Measurements from ENCODE around the gene BTF3.
"Not testable (repeated sequence)": the region's sequence is repeated elsewhere in the genome, so short reads cannot be mapped to it uniquely, and the experiment has no call there.

BTF3 gene

DNA sequence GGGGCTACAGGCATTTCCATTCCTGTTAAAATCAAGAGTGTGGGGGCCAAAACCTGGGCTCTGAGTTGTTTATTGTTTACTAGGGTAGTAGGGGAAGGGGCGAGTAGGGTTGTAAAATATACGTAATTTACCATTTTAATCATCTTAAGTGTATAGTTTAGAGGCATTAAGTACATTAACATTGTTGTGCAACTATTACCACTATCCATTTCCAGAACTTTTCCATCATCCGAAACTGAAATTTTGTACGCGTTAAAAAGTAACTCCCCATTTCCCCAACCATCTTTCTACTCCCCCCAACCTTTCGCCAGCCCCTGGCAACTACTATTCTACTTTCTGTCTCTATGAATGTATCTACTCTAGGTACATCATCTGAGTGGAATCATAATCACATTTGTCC, 46.0 kb upstream of the BTF3 start:
- Histone ChIP-seq H3K27me3 (replicated peaks in 2 of 5; ENCODE audit: control insufficient read depth in 4 of 5, insufficient read depth in 5 of 5, low read length in 4 of 5) (peaks cover 40 to 81% (median 48%) of the 10 kb centered on the region in 5 experiments), H3K27ac (ENCODE audit: insufficient read depth in 1 of 2, low read depth in 1 of 2, low read length in 2 of 2, poor library complexity in 1 of 2, severe bottlenecking in 2 of 2) (no peak overlapping the region), H3K4me3 (ENCODE audit: control insufficient read depth in 1 of 7, extremely low read depth in 1 of 7, insufficient read depth in 4 of 7, low read depth in 2 of 7, low read length in 6 of 7) (no peak overlapping the region), H3K4me1 (ENCODE audit: control extremely low read depth in 1 of 4, control insufficient read depth in 4 of 4, insufficient read depth in 4 of 4, low read length in 3 of 4) (peaks cover 2 to 23% (median 20%) of the 10 kb centered on the region in 4 experiments), H3K9me3 (ENCODE audit: control extremely low read depth in 1 of 5, control insufficient read depth in 4 of 5, insufficient read depth in 2 of 5, low read depth in 1 of 5, low read length in 4 of 5) (peaks cover 0 to 4% (median 0%) of the 10 kb centered on the region in 5 experiments), H3K36me3 (ENCODE audit: control insufficient read depth in 4 of 4, insufficient read depth in 4 of 4, low read length in 3 of 4) (no peaks in the 10 kb centered on the region)
- 77% methylated on average over 4 of the region's 6 CpGs for WGBS (ENCODE audit: insufficient coverage)
- ChIA-PET CTCF (no interaction called here), POLR2A (no interaction called here)
- DNase-seq, result no peak

DNA sequence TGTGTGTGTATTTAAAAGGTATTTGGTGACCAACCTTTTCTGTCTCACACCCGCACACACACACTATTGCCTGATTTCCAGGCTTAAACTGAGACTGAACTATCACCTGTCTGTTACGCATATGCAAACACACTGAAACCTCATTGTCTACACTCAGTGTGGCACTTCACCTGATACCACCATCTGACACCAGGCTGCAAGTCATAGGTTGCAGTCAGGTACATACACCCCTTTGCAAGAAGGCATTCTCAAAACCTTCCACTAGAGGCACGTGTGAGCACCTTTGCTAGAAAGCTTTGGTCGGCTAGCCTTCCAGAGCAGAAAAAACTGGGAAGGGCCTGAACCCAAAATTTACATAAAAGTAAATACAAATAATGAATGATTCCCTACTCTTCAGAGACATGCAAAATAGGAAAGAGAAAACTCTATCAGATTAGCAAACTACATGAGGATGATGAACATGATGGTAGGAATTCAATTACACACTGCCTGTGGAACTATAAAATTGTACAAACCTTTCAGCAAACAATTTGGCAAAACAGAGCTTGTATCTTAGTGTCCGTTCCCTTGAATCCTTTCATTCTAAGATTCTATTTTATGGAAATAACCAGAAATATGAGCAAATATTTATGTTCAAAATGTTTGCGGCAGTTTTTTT, 43.7 kb upstream of the BTF3 start:
- 22% methylated on average over 2 of the region's 6 CpGs for WGBS (ENCODE audit: insufficient coverage)
- ChIA-PET CTCF (interaction anchor here (0.6 to 2.2 kb wide), 5 partner anchors 13 to 181 kb away, joined by 3 to 7 read pairs (median 4); no protein-coding TSS in a partner anchor), POLR2A (no interaction called here)
- Histone ChIP-seq H3K27ac (ENCODE audit: insufficient read depth in 1 of 2, low read depth in 1 of 2, low read length in 2 of 2, poor library complexity in 1 of 2, severe bottlenecking in 2 of 2) (no peak overlapping the region), H3K4me3 (ENCODE audit: control insufficient read depth in 1 of 7, extremely low read depth in 1 of 7, insufficient read depth in 4 of 7, low read depth in 2 of 7, low read length in 6 of 7) (no peak overlapping the region), H3K4me1 (ENCODE audit: control extremely low read depth in 1 of 4, control insufficient read depth in 4 of 4, insufficient read depth in 4 of 4, low read length in 3 of 4) (peaks cover 0 to 8% (median 6%) of the 10 kb centered on the region in 4 experiments), H3K27me3 (replicated peaks in 2 of 5; ENCODE audit: control insufficient read depth in 4 of 5, insufficient read depth in 5 of 5, low read length in 4 of 5) (peaks cover 35 to 73% (median 48%) of the 10 kb centered on the region in 5 experiments), H3K36me3 (ENCODE audit: control insufficient read depth in 4 of 4, insufficient read depth in 4 of 4, low read length in 3 of 4) (no peaks in the 10 kb centered on the region), H3K9me3 (ENCODE audit: control extremely low read depth in 1 of 5, control insufficient read depth in 4 of 5, insufficient read depth in 2 of 5, low read depth in 1 of 5, low read length in 4 of 5) (peaks cover 0 to 4% (median 2%) of the 10 kb centered on the region in 5 experiments)
- DNase-seq, result peak; percentile 63 to 67 (median 66)

DNA sequence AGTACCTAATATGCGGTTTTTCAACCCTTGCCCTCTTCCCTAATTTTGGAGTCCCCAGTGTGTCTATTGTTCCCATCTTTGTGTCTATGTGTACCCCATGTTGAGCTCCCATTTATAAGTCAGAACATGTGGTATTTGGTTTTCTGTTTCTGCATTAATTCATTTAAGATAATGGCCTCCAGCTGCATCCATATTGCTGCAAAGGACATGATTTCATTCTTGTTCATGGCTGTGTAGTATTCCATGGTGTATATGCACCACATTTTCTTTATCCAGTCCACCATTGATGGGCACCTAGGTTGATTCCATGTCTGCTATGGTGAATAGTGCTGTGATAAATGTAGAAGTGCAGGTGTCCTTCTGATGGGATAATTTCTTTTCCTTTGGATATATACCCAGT, 41.8 kb upstream of the BTF3 start:
- H3K4me3 ChIP-seq (ENCODE audit: control insufficient read depth in 1 of 7, extremely low read depth in 1 of 7, insufficient read depth in 4 of 7, low read depth in 2 of 7, low read length in 6 of 7); DNase-seq; H3K27ac ChIP-seq (ENCODE audit: insufficient read depth in 1 of 2, low read depth in 1 of 2, low read length in 2 of 2, poor library complexity in 1 of 2, severe bottlenecking in 2 of 2); POLR2A ChIA-PET; H3K4me1 ChIP-seq (ENCODE audit: control extremely low read depth in 1 of 4, control insufficient read depth in 4 of 4, insufficient read depth in 4 of 4, low read length in 3 of 4); H3K36me3 ChIP-seq (ENCODE audit: control insufficient read depth in 4 of 4, insufficient read depth in 4 of 4, low read length in 3 of 4); H3K9me3 ChIP-seq (ENCODE audit: control extremely low read depth in 1 of 5, control insufficient read depth in 4 of 5, insufficient read depth in 2 of 5, low read depth in 1 of 5, low read length in 4 of 5): not testable (repeated sequence)
- H3K27me3 ChIP-seq (replicated peaks in 2 of 5; ENCODE audit: control insufficient read depth in 4 of 5, insufficient read depth in 5 of 5, low read length in 4 of 5), result peaks cover 25 to 63% (median 36%) of the 10 kb centered on the region in 5 experiments
- 100% methylated on average over 1 of the region's 1 CpG for WGBS (ENCODE audit: insufficient coverage)
- CTCF ChIA-PET, result interaction anchor here (1.3 kb wide), 1 partner anchor 14 kb away, joined by 3 read pairs; no protein-coding TSS in a partner anchor

DNA sequence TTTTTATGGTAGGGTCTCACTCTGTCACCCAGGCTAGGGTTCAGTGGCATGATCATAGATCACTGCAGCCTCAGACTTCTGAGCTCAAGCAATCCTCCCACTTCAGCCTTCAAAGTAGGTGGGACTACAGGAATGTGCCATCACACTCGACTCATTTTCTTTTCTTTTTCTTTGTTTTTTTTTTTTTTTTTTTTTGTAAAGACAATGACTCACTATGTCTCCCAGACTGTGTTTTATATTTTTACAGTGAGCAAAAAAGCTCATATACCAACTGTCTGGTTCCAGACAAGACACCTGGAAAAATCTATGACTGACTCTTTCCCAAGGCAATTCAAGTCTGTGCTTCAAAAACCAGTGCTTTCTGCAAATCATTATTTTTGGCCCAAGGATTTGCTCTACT, 38.9 kb upstream of the BTF3 start:
- H3K4me3 ChIP-seq (ENCODE audit: control insufficient read depth in 1 of 7, extremely low read depth in 1 of 7, insufficient read depth in 4 of 7, low read depth in 2 of 7, low read length in 6 of 7), result no peak overlapping the region
- no peaks in the 10 kb centered on the region for H3K36me3 ChIP-seq (ENCODE audit: control insufficient read depth in 4 of 4, insufficient read depth in 4 of 4, low read length in 3 of 4)
- POLR2A ChIA-PET, result no interaction called here
- peaks cover 0 to 2% (median 0%) of the 10 kb centered on the region in 5 experiments for H3K9me3 ChIP-seq (ENCODE audit: control extremely low read depth in 1 of 5, control insufficient read depth in 4 of 5, insufficient read depth in 2 of 5, low read depth in 1 of 5, low read length in 4 of 5)
- no CpG with 5 or more reads among the region's 1 CpG for WGBS (ENCODE audit: insufficient coverage)
- H3K27me3 ChIP-seq (replicated peaks in 2 of 5; ENCODE audit: control insufficient read depth in 4 of 5, insufficient read depth in 5 of 5, low read length in 4 of 5), result peaks cover 2 to 36% (median 12%) of the 10 kb centered on the region in 5 experiments
- H3K27ac ChIP-seq (ENCODE audit: insufficient read depth in 1 of 2, low read depth in 1 of 2, low read length in 2 of 2, poor library complexity in 1 of 2, severe bottlenecking in 2 of 2), result no peak overlapping the region
- H3K4me1 ChIP-seq (ENCODE audit: control extremely low read depth in 1 of 4, control insufficient read depth in 4 of 4, insufficient read depth in 4 of 4, low read length in 3 of 4), result no peaks in the 10 kb centered on the region
- CTCF ChIA-PET, result no interaction called here
- DNase-seq, result no peak

DNA sequence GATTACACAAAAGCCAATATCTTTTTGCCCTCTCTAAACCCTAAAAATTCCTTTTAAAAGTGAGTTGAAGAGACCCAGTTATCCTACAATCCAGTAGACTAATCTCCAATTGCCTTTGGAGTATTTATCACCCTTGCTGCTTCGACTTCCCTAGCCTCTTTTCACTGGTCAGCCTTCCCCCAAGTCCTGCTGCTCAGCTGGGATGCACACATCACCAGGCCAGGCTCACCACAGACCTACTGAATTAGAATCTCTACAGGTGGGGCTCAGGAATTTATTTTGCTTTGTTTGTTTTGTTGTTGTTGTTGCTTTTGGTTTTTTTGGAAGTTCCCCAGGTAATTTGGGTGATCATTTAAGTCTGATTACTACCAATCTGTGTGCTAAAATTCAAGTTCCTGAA, 38.1 kb upstream of the BTF3 start:
- no peaks in the 10 kb centered on the region for H3K4me1 ChIP-seq (ENCODE audit: control extremely low read depth in 1 of 4, control insufficient read depth in 4 of 4, insufficient read depth in 4 of 4, low read length in 3 of 4)
- no peak overlapping the region for H3K27ac ChIP-seq (ENCODE audit: insufficient read depth in 1 of 2, low read depth in 1 of 2, low read length in 2 of 2, poor library complexity in 1 of 2, severe bottlenecking in 2 of 2)
- WGBS (ENCODE audit: insufficient coverage), result 100% methylated on average over 1 of the region's 1 CpG
- H3K9me3 ChIP-seq (ENCODE audit: control extremely low read depth in 1 of 5, control insufficient read depth in 4 of 5, insufficient read depth in 2 of 5, low read depth in 1 of 5, low read length in 4 of 5), result peaks cover 0 to 2% (median 0%) of the 10 kb centered on the region in 5 experiments
- DNase-seq, result no peak
- ChIA-PET CTCF (no interaction called here), POLR2A (no interaction called here)
- H3K4me3 ChIP-seq (ENCODE audit: control insufficient read depth in 1 of 7, extremely low read depth in 1 of 7, insufficient read depth in 4 of 7, low read depth in 2 of 7, low read length in 6 of 7), result no peak overlapping the region
- H3K36me3 ChIP-seq (ENCODE audit: control insufficient read depth in 4 of 4, insufficient read depth in 4 of 4, low read length in 3 of 4), result no peaks in the 10 kb centered on the region
- peaks cover 2 to 31% (median 10%) of the 10 kb centered on the region in 5 experiments for H3K27me3 ChIP-seq (replicated peaks in 2 of 5; ENCODE audit: control insufficient read depth in 4 of 5, insufficient read depth in 5 of 5, low read length in 4 of 5)

DNA sequence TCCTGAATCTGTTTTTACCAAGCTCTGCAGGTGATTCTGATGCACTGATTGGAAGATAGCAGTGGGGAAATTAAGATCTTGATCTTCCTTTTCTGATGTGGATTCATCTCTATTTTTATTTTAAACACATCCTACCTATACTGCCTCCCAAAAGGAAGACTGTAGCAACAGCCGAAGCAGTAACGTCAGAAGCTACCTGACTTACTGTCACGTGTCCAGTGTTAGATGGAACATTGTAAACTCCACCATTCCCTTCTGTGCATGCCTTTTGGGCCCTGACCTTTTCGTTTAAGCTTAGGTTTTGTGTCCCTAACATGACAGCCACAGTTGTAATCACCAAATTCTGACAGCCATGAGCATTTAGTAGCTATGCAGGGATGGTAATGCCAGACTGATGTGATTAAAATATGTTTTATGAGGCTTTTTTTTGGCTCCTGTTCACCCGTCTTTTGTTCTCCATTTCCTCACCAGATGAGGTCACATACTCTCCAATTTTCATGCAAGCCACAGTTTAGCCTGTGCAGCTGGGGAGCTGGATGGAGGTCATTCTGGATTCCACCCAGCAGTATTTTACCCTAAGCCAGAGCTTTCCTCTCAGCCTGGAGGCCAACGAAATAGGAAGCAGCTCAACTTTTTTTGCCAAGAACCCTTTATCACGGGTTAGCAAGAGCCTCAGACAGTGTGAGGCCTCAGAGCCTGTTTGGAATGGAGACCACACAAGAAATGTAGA, 34.1 kb upstream of the BTF3 start:
- no peak overlapping the region for H3K27ac ChIP-seq (ENCODE audit: insufficient read depth in 1 of 2, low read depth in 1 of 2, low read length in 2 of 2, poor library complexity in 1 of 2, severe bottlenecking in 2 of 2)
- POLR2A ChIA-PET, result no interaction called here
- WGBS (ENCODE audit: insufficient coverage), result 72% methylated on average over 6 of the region's 7 CpGs

DNA sequence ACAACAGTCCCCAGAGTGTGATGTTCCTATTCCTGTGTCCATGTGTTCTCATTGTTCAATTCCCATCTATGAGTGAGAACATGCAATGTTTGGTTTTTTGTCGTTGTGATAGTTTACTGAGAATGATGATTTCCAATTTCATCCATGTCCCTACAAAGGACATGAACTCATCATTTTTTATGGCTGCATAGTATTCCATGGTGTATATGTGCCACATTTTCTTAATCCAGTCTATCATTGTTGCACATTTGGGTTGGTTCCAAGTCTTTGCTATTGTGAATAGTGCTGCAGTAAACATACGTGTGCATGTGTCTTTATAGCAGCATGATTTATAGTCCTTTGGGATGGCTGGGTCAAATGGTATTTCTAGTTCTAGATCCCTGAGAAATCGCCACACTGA, 29.6 kb upstream of the BTF3 start:
- H3K9me3 ChIP-seq (ENCODE audit: control extremely low read depth in 1 of 5, control insufficient read depth in 4 of 5, insufficient read depth in 2 of 5, low read depth in 1 of 5, low read length in 4 of 5); POLR2A ChIA-PET; CTCF ChIA-PET; H3K4me3 ChIP-seq (ENCODE audit: control insufficient read depth in 1 of 7, extremely low read depth in 1 of 7, insufficient read depth in 4 of 7, low read depth in 2 of 7, low read length in 6 of 7); H3K27ac ChIP-seq (ENCODE audit: insufficient read depth in 1 of 2, low read depth in 1 of 2, low read length in 2 of 2, poor library complexity in 1 of 2, severe bottlenecking in 2 of 2); DNase-seq; H3K36me3 ChIP-seq (ENCODE audit: control insufficient read depth in 4 of 4, insufficient read depth in 4 of 4, low read length in 3 of 4); H3K4me1 ChIP-seq (ENCODE audit: control extremely low read depth in 1 of 4, control insufficient read depth in 4 of 4, insufficient read depth in 4 of 4, low read length in 3 of 4): not testable (repeated sequence)
- no CpG with 5 or more reads among the region's 3 CpGs for WGBS (ENCODE audit: insufficient coverage)
- peaks cover 0 to 17% (median 2%) of the 10 kb centered on the region in 5 experiments for H3K27me3 ChIP-seq (replicated peaks in 2 of 5; ENCODE audit: control insufficient read depth in 4 of 5, insufficient read depth in 5 of 5, low read length in 4 of 5)

More for the DNA sequence above, 34.1 kb upstream of the BTF3 start:
- CTCF ChIA-PET, result interaction anchor here (0.6 to 1.1 kb wide), 3 partner anchors 14 to 86 kb away, joined by 3 read pairs; no protein-coding TSS in a partner anchor
- H3K27me3 ChIP-seq (replicated peaks in 2 of 5; ENCODE audit: control insufficient read depth in 4 of 5, insufficient read depth in 5 of 5, low read length in 4 of 5), result peaks cover 0 to 26% (median 4%) of the 10 kb centered on the region in 5 experiments
- peaks cover 0 to 2% (median 0%) of the 10 kb centered on the region in 5 experiments for H3K9me3 ChIP-seq (ENCODE audit: control extremely low read depth in 1 of 5, control insufficient read depth in 4 of 5, insufficient read depth in 2 of 5, low read depth in 1 of 5, low read length in 4 of 5)
- no peaks in the 10 kb centered on the region for H3K36me3 ChIP-seq (ENCODE audit: control insufficient read depth in 4 of 4, insufficient read depth in 4 of 4, low read length in 3 of 4)
- DNase-seq, result no peak
- H3K4me3 ChIP-seq (ENCODE audit: control insufficient read depth in 1 of 7, extremely low read depth in 1 of 7, insufficient read depth in 4 of 7, low read depth in 2 of 7, low read length in 6 of 7), result no peak overlapping the region
- H3K4me1 ChIP-seq (ENCODE audit: control extremely low read depth in 1 of 4, control insufficient read depth in 4 of 4, insufficient read depth in 4 of 4, low read length in 3 of 4), result no peaks in the 10 kb centered on the region

Data from common myeloid progenitor, CD34-positive (primary cell).